HG03108 (cell line): ENCODE measurements around the gene ARMC7.
"Not testable (repeated sequence)": the region's sequence is repeated elsewhere in the genome, so short reads cannot be mapped to it uniquely, and the experiment has no call there.

Experiments used
- ATAC-seq: cut with Tn5 transposase; IDR thresholded peaks from one replicate; pipeline ENCODE4 v1.9.1; 2021; ENCODE audit warnings: moderate library complexity; ENCODE audit not compliant: unreplicated experiment

ARMC7 gene

DNA sequence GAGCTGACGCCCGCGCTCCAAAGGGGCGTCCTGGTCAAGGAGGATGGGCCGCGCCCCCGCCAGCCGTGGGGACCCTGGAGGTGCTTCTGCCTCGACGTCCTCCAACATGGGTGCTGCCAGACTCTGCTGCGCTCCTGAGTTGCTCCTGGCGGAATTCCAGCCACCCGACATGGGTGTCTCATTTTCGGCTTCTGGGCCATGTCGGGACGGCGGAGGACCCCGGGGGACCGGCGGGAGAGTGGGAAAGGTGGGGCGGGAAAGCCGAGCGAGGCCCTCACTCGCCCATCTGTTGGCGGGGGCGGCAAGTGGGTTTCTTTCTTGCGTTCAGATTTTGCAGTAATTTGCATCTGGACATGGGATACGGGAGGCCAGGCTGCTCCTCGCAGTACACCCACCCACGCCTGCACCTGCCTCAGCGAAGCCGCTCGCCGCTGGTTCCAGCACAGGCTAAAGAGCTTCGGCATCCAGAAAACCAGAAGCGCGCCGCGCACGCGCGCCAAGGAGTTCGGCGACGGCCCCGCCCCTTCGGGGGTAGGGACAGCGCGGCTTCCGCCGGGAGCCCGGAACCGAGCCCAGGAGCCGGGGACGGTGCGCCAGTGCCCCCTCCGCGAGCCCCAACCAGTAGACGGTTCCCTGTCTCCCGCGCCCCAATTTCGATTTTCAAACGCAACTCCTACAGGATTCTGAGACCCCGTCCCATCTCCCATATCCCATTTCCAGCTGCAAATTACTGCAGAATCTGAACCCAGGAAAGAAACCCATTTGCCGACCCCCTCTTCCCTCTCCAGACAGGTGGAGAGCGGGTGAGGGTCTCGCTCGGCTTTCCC is at the start of gene ARMC7:
ARMC7 (plus strand) TSS at position 563 of the 827 bp plus-strand sequence. CDS start 320 bp downstream, outside the sequence.
- ATAC-seq, result peak; percentile 66

DNA sequence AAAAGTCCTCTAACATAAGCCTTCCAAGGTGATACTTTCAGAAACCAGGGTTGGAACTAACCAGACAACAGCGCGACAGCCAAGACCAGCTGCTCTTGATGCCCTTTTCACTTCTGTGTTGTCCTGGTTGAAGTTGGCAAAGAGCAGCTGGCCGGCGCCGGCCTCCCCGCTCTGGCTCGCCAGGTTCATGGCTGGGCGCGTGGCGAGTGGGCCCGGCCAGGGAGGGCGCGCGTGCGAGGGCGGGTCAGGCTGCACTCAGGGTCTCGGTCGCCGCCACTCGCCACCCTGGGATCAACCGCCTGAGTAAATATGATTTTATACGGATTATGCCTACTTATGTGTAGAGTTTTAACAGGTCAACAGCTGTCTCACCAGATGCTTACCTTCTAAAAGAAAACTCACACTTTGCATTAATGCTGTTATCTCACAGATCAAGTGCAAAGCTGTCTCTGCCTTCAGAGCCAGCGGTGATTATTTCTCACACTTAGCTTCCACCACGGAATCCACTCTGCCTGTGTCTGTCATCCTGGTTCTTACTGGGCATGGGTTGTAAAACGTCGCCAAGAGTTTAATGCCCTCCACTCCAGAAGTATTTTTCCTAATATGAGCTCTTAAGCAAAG is 49.2 kb upstream of the ARMC7 start:
- no peak for ATAC-seq

DNA sequence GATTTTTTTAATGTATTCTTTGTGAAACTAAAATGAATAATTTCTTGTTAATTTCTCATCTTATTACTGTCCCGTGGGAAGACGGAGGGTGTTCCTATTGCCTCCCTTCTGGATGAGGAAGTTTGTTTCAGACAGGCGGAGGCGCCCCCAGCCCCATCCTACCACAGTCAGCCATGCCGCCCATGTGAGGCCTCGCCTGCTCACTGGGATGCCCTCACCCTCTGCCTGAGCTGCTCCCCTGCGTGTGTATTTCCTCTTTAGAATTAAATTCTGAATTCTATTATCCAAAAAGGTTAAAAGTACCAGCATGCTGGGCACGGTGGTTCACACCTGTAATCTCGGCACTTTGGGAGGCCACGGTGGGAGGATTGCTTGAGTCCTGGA is 48.7 kb upstream of the ARMC7 start:
- no peak for ATAC-seq

DNA sequence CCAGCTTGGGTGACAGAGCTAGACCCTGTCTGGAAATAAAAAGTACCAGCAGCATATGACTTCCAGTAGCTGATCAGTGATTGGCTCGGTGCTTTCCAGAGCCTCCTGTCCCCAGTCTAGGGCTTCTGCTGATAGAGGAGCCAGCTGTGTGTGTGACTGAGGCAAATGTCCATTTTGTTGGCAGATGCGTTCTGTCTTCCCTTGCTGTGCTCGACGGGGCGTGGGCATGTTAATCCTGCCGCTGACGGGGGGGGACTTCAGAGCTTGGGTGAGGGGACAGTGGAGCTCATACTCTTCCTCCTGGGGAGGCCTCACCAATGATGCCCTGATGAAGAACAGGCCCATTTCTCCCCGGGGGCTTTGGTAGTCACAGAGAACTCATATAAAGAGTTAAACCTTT is 48.2 kb upstream of the ARMC7 start:
- no peak for ATAC-seq

DNA sequence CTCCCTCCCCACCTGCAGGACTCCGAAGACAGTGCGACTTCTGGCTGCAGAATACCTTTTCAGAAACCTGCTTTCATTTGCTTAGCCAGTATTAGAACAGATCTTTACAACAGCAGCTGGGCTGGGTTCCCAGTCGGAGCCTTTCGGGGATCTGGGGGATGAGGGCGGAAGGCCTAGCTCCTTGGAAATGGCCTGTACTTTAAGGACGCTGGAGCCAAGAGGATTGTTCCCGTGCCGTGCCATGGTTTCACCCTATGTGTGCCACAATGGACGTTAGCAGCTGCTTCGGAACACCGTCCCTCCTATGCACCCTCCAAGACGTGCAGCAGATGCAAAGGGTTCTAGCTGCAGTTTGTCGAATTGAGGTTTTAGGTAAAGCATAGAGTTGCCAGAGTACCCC is 46.6 kb upstream of the ARMC7 start:
- no peak for ATAC-seq

DNA sequence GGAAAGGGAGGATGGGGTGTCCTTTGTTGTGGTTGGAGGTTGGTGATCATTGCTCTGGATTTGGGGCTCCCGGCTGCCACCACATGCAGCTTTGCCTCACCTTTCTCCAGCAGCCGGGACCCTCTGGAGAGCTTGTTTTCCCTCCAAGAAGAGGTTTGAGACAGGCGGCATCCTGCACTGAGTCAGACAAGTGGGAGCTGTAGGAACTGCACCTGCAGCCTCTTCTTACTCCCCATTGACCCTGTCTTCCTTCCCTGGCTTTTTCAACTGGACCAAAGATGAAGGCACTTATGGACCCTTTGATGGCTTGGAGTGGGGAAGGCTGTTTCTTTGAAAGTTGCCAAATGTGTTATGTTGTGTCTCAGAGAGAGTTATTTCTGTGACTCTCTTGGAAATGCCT is 46.1 kb upstream of the ARMC7 start:
- no peak for ATAC-seq

DNA sequence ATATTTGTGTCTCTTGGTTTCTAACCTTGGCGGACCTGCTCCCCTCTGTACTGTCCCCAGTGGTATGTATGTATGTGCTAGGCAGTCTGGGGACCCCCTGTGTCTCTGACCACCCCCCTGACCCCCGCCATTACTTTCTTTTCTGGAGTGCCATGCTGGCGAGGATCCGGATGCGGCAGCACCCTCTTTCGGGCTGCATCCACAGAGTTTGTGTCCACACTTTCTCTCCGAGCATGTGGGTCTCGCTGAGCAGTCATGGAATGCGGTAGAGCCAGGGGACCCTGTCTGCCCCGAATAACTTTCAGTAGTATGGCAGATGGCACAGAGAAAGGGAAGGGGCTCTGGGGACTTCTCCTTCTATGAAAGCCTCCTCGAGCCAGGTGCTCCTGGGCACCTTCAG is 45.7 kb upstream of the ARMC7 start:
- ATAC-seq, result no peak

DNA sequence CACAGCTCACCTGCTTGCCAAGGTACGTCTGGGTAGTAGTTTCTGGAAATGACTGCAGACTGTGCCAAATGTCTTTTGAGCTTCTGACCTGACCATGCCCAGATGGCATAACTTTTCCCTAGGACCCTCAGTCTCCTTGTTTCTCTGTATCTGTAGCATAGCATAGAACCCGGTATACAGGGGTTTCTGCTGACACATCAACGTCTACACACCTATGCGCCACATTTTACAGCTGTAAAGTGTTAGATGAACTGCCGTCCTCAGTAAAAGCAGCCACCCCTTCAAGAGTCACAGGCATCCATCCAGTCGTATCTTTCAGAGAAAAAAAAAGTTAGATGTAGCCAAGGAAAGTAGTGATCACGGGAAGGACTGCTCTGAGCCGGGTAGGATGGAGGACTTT is 45.3 kb upstream of the ARMC7 start:
- ATAC-seq, result no peak

DNA sequence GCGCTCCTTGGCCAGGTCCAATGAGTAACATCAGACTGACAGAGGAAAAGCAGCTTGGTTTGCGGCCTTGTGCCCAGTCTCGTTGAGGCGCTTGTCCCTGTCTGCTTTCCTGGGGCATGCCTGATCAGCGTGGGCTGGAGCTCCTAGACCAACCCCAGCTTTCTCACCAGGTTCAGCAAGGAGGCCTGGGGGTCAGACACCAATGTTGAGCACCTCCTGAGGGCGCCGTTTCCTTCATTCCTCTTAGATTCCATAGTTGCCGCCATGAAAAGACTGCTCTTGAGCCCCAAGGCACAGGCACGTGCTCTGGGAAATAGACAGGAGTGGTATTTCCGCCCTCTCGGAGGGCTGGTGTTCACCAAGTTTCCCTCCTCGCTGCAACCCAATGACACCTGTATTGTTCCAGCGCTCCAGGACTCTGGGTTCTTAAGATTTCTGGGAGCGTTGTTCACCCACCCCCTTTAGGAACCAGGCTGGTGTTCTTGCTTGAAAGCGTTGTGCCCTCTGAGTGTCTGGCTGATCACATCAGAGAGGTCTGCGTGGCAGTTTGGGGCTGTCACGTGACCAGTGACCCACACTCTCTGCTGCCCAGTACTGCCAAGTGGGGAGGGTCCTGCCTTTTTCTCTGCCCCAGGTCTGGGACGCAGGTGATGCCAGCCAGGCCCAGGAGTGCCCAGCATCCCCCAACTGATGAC is 44.8 kb upstream of the ARMC7 start:
- ATAC-seq, result no peak

DNA sequence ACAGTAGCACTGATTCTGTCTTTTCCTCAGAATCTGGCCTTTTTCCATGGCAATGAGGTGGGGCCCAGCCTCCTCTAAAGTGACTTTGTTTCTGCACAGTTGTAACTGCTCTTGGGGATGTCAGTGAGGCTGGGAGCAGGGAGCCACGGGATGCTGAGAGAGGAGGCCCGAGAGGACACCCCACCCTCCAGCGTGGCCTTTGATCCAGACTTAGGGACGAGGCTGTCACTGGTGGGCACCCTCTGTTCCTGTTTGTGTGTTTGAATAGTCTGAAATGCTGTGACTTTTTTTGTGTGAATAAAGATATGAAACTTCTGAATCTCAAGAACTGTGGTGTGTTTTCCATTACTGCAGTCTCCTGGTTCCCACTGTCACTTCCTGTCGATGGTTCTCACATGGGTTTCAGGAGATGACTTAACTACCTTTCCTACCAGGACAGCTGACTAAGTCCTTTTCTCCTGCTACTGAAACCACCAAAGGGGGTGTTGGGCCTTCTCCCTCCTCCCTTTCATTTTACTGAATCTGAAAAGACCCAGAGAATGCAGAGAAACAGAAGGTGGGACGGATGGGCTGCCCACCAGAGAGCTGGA is 44.1 kb upstream of the ARMC7 start:
- no peak for ATAC-seq

DNA sequence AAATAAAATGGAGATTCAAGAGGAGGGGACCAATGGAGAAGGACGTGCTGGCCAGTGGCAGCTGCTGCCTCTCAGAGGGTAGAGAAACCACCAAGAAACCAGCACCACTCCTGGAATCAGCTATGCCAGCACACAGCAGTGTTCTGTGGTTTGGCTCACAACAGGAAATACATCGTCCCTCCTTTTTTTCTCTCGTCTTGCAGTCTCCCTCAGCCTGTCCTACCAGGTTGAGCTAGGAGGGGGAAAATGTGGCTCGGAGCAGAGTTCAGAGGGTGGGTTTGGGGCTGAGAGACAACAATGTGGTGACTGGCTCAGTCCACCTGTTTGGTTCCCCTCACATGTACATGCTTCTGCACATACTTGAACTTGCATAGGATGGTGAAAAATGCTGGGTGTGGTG is 41.9 kb upstream of the ARMC7 start:
- no peak for ATAC-seq

DNA sequence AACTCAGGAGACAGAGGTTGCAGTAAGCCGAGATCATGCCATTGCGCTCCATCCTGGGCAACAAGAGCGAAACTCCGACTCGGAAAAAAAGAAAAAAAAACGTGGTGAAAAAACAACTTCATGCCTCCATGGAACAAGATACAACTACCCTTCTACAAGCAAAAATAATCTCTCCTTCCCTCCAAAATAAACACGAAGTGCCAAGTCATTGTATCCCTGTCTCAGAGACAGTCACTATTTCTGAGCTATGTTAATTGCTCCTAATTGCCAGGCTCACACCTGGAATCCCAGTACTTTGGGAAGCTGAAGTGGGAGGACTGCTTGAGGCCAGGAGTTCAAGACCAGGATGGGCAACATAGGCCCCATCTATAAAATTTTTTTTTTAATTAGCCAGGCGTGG is 41.0 kb upstream of the ARMC7 start:
- no peak for ATAC-seq

DNA sequence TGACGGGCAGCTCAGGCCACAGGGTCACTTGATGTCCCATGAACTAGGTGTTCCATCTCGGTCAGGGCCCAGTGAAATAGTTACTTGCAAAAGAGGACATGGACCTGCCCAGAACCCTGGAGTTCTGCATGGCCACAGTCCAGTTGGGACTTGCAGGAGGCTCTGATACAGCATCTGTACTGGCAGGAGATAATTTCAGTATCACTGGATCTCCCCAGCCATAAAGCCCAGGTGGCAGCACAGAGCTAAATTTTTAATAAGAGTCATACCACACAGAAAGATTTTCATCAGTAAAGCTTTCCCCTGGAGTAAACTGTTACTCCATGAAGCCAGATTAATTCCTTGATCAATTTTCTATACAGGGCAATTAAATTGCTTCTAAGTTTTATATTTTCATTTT is 40.0 kb upstream of the ARMC7 start:
- no peak for ATAC-seq

DNA sequence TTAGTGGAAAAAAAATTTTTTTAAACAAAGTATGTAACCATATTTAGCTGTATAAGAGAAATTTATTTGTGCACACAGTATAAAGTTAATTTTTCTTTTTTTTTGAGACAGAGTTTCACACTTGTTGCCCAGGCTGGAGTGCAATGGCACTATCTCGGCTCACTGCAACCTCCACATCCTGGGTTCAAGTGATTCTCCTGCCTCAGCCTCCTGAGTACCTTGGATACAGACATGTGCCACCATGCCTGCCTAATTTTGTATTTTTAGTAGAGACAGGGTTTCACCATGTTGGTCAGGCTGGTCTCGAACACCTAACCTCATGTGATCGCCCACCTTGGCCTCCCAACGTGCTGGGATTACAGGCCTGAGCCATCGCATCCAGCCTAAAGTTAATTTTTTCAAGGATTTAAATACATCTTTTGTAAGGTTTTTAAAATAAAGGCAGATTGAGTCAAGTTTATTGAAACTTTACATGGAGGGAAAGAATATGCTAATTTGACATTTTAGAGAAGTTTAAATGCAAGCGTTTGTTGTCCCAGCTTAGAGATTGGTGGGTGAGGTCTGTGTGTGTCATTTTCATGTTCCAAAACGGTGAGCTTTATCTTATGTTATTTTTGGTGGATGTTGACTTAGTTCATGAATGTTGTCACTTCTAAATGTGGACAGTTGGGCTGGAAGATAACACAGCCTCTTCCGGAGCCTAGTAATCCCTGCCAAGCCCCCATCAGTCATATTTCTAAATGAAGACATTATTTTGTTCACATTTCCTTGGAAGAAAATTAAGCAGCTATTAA is 38.1 kb upstream of the ARMC7 start:
- ATAC-seq, result not testable (repeated sequence)

DNA sequence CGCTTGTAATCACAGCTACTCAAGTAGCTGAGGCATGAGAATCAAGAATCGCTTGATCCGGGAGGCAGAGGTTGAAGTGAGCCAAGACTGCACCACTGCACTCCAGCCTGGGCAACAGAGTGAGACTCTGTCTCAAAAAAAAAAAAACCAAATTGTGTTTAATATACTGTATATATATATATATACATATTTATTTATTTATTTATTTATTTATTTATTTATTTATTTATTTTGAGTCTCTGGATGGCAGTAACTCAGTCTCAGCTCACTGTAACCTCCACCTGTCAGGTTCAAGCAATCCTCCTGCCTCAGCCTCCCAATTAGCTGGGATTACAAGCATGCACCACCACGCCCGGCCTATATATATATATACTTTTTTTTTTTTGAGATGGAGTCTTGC is 36.9 kb upstream of the ARMC7 start:
- not testable (repeated sequence) for ATAC-seq

DNA sequence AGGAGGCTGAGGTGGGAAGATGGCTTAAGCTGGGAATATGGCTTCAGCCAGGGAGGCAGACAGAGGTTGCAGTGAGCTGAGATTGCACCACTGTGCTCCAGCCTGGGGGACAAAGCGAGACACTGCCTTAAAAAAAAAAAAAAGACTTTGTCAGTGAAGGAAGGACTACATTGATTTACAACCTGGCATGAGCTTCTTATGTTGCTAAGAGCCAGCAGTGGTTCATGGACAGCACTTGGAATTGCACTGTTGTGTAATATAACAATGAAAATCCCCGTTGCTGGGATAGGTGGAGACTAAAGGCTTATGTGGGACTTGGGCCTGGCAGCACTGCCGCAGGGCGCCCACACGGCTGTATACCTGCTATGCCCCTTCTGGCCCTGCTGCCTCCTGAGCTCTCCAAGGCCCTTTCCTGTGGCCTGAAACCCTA is 36.1 kb upstream of the ARMC7 start:
- no peak for ATAC-seq

DNA sequence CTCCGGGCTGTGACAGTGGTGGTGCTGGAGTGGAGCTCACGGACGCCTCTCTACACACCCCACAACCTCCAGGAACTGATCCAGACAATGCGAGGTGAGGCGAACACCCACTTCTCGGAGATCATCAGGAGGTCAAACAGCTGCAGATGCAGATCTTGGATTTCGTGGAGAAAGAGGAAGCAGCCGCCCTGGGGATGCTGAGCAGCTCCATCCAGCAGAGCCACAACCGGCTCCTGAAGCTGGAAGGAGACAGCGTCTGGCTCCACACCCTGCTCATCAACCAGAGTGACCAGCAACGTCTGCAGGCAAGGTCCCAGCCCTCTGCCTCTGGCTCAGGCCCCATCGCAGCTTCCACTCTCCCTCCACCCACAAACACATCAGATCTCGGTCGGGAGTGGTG is 35.2 kb upstream of the ARMC7 start:
- ATAC-seq, result no peak

DNA sequence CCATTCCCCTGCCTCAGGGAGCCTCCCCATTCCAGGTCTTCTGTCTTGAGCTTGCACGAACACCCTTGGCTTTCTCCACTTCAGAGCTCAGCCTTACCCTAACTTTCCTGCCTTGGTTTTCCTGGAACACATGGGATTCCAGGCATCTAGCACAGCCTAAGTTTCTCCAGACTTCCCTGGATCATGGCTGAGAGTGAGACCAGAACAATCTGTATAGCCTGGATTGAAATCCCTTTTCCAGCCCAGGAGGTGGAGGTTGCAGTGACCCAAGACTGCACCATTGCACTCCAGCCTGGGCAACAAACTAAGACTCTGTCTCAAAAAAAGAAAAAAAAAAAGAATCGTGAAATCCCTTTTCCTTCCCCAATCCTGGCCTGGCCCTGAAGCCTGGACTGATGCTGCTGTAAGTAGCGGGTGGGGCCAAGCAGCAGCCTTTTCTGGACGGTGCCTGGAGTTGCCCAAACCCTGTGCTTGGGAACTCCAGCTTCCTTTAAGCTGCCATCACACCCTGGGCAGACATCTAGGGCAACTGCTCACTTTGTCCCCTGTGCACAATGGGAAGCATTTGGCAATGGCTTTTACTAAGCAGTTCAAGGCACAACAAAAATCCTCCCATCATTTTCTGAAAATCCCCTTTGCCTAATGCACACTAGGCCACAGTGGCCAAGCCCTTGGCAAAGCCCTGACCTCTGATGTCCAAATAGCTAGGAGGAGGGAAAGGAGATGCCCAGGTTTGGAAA is 34.0 kb upstream of the ARMC7 start:
- no peak for ATAC-seq

DNA sequence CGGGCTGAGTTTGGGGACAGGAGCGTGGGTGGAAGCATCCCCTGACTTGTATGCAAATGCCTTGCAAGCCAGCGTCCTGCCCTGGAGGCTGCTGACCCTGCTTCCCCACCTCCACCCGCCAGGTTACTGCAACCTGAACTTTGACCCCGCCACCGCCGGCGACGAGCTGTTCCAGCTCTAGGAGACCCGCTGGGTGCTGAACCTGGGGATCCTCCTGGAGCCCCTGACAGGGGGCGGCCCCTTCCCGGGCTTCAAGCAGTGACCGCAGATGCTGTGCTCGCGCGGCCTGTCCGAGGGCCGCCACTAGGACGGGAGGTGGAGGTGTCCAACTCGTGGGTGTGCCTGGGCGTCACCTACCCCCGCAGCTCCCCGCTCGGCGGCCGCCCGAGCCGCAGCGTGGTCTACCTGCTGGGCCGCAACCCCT is 32.7 kb upstream of the ARMC7 start:
- ATAC-seq, result peak; percentile 7
